ENCODE results near the gene SLC7A5.
"Not testable (repeated sequence)": the region's sequence is repeated elsewhere in the genome, so short reads cannot be mapped to it uniquely, and the experiment has no call there.

GRCh38 chr16:87885371-87885967 lies 16.2 kb upstream of the SLC7A5 start:
- TF ChIP-seq POLR2AphosphoS5 (IDR thresholded peaks at IDR 0.05; ENCODE audit: low read depth, low read length); POLR2A (IDR thresholded peaks at IDR 0.05; ENCODE audit: low read depth, low read length); SPI1 (IDR thresholded peaks at IDR 0.05; ENCODE audit: low read depth, low read length); TAF1 (IDR thresholded peaks at IDR 0.05; ENCODE audit: low read depth, low read length); POU2F2 (IDR thresholded peaks at IDR 0.05; ENCODE audit: low read depth, low read length); PAX5 (IDR thresholded peaks at IDR 0.05; ENCODE audit: insufficient read depth, low read length, severe bottlenecking): not testable (repeated sequence)
